ENCODE data around the gene GPR27. TPM values are rescaled to one million over a fixed set of nuclear protein-coding genes. Genes with fewer than 3 reads are reported as not detected.

Gene GPR27
- total and polyA plus RNA-seq, 8 donors: 0.83 to 6.4 (median 1.8) TPM

- Histone ChIP-seq H3K4me3 (no peak overlapping the region), H3K36me3 (no peaks in the 10 kb centered on the region), H3K4me1 (peaks cover 0 to 7% (median 3%) of the 10 kb centered on the region in 3 donors), H3K27ac (no peak overlapping the region), H3K9me3 (no peaks in the 10 kb centered on the region), H3K27me3 (peaks cover 0 to 53% (median 9%) of the 10 kb centered on the region in 4 donors)
- 69 to 82% methylated on average over 6 of the region's 6 CpGs for WGBS, 2 donors
- intact Hi-C loops (cut with DNase I): no loop called here
- ATAC-seq: no peak
- no peak for TF ChIP-seq CTCF (IDR thresholded peaks at IDR 0.05)
- no peak for DNase-seq
- FAIRE-seq: no peak
These were observed 26.2 kb downstream of the GPR27 start for GRCh38 chr3:71779674-71780377.

GRCh38 chr3:71780430-71780829 lies 26.8 kb downstream of the GPR27 start:
- ATAC-seq (no peak), FAIRE-seq (no peak), DNase-seq (no peak)
- WGBS, 2 donors: 91 to 93% methylated on average over 4 of the region's 4 CpGs
- peaks cover 0 to 7% (median 4%) of the 10 kb centered on the region in 3 donors for H3K4me1 ChIP-seq
- no peak for TF ChIP-seq CTCF (IDR thresholded peaks at IDR 0.05)
- H3K9me3 ChIP-seq: no peaks in the 10 kb centered on the region
- H3K36me3 ChIP-seq: no peaks in the 10 kb centered on the region
- peaks cover 0 to 53% (median 9%) of the 10 kb centered on the region in 4 donors for H3K27me3 ChIP-seq
- no peak overlapping the region for H3K4me3 ChIP-seq
- intact Hi-C loops (cut with DNase I): no loop called here
- no peak overlapping the region for H3K27ac ChIP-seq

GRCh38 chr3:71783152-71783551 lies 29.5 kb downstream of the GPR27 start:
- intact Hi-C loops (cut with DNase I): no loop called here
- ATAC-seq: no peak
- Histone ChIP-seq H3K4me1 (peaks cover 0 to 7% (median 4%) of the 10 kb centered on the region in 3 donors), H3K27me3 (peaks cover 0 to 46% (median 7%) of the 10 kb centered on the region in 4 donors), H3K27ac (no peak overlapping the region), H3K9me3 (no peaks in the 10 kb centered on the region), H3K4me3 (no peak overlapping the region), H3K36me3 (no peaks in the 10 kb centered on the region)
- DNase-seq: no peak
- FAIRE-seq: no peak
- no peak for TF ChIP-seq CTCF (IDR thresholded peaks at IDR 0.05)
- 42 to 56% methylated on average over 1 of the region's 1 CpG for WGBS, 2 donors

- Histone ChIP-seq H3K36me3 (no peaks in the 10 kb centered on the region), H3K4me1 (peaks cover 0 to 7% (median 4%) of the 10 kb centered on the region in 3 donors), H3K27me3 (peaks cover 0 to 42% (median 7%) of the 10 kb centered on the region in 4 donors), H3K27ac (no peak overlapping the region), H3K4me3 (peak overlapping the region in 2 of 4 donors; percentile 19 to 44), H3K9me3 (no peaks in the 10 kb centered on the region)
- ATAC-seq (no peak), DNase-seq (no peak), FAIRE-seq (no peak)
- TF ChIP-seq CTCF (IDR thresholded peaks at IDR 0.05): no peak
- intact Hi-C loops (cut with DNase I): no loop called here
- WGBS, 2 donors: 6 to 7% methylated on average over 22 to 23 of the region's 23 CpGs
These were observed 30.7 kb downstream of the GPR27 start for GRCh38 chr3:71784201-71784913.

All from pancreas (tissue), 10 donors.